Measurements from ENCODE around the gene GALNT18. TPM values are rescaled to one million over a fixed set of nuclear protein-coding genes. Genes with fewer than 3 reads are reported as not detected.

Gene GALNT18
- total RNA-seq, 2 donors from 2014 or later, result 5.3 to 7.3 TPM

GRCh38 chr11:11588891-11589290 lies 32.9 kb downstream of the GALNT18 start:
- ATAC-seq, result no peak
- 65 to 79% methylated on average over 1 of the region's 1 CpG for WGBS, 2 donors

GRCh38 chr11:11588243-11588642 lies 33.6 kb downstream of the GALNT18 start:
- H3K27ac ChIP-seq, result no peak overlapping the region
- intact Hi-C loops (cut with DNase I), result no loop called here

More at GRCh38 chr11:11588891-11589290, 32.9 kb downstream of the GALNT18 start:
- intact Hi-C loops (cut with DNase I), result no loop called here
- H3K27ac ChIP-seq, result no peak overlapping the region
- H3K4me1 ChIP-seq, result no peaks in the 10 kb centered on the region
- DNase-seq, result no peak
- no peaks in the 10 kb centered on the region for H3K9me3 ChIP-seq
- H3K4me3 ChIP-seq, result no peak overlapping the region
- no peak for TF ChIP-seq CTCF (IDR thresholded peaks at IDR 0.05)
- TF ChIP-seq POLR2A (IDR thresholded peaks at IDR 0.05), result no peak
- no peaks in the 10 kb centered on the region for H3K36me3 ChIP-seq (replicated peaks in 1 of 2; ENCODE audit: insufficient read depth in 1 of 2, low read depth in 2 of 2)
- H3K27me3 ChIP-seq, result no peaks in the 10 kb centered on the region

GRCh38 chr11:11587122-11587521 lies 34.7 kb downstream of the GALNT18 start:
- Histone ChIP-seq H3K4me3 (no peak overlapping the region), H3K9me3 (no peaks in the 10 kb centered on the region), H3K4me1 (no peaks in the 10 kb centered on the region), H3K27ac (no peak overlapping the region), H3K27me3 (no peaks in the 10 kb centered on the region), H3K36me3 (replicated peaks in 1 of 2; ENCODE audit: insufficient read depth in 1 of 2, low read depth in 2 of 2) (no peaks in the 10 kb centered on the region)
- WGBS, 2 donors, result 83 to 92% methylated on average over 4 of the region's 4 CpGs
- intact Hi-C loops (cut with DNase I), result no loop called here
- ATAC-seq, result no peak
- no peak for DNase-seq
- TF ChIP-seq CTCF (IDR thresholded peaks at IDR 0.05) (no peak), POLR2A (IDR thresholded peaks at IDR 0.05) (no peak)

More at GRCh38 chr11:11588243-11588642, 33.6 kb downstream of the GALNT18 start:
- H3K36me3 ChIP-seq (replicated peaks in 1 of 2; ENCODE audit: insufficient read depth in 1 of 2, low read depth in 2 of 2), result no peaks in the 10 kb centered on the region
- no peaks in the 10 kb centered on the region for H3K9me3 ChIP-seq
- TF ChIP-seq CTCF (IDR thresholded peaks at IDR 0.05) (no peak), POLR2A (IDR thresholded peaks at IDR 0.05) (no peak)
- H3K4me1 ChIP-seq, result no peaks in the 10 kb centered on the region
- WGBS, 2 donors, result 79 to 81% methylated on average over 2 of the region's 2 CpGs
- H3K27me3 ChIP-seq, result no peaks in the 10 kb centered on the region
- no peak for DNase-seq
- no peak for ATAC-seq
- H3K4me3 ChIP-seq, result no peak overlapping the region

- DNase-seq (no peak), ATAC-seq (no peak)
- no peaks in the 10 kb centered on the region for H3K27me3 ChIP-seq
- intact Hi-C loops (cut with DNase I), result no loop called here
- TF ChIP-seq CTCF (IDR thresholded peaks at IDR 0.05) (no peak), POLR2A (IDR thresholded peaks at IDR 0.05) (no peak)
- no peak overlapping the region for H3K27ac ChIP-seq
- no peaks in the 10 kb centered on the region for H3K36me3 ChIP-seq (replicated peaks in 1 of 2; ENCODE audit: insufficient read depth in 1 of 2, low read depth in 2 of 2)
- no peaks in the 10 kb centered on the region for H3K9me3 ChIP-seq
- 82 to 89% methylated on average over 7 of the region's 7 CpGs for WGBS, 2 donors
- H3K4me1 ChIP-seq, result peaks cover under 1% of the 10 kb centered on the region
- no peak overlapping the region for H3K4me3 ChIP-seq
Observed at GRCh38 chr11:11586465-11586864, 35.3 kb downstream of the GALNT18 start.

- TF ChIP-seq CTCF (IDR thresholded peaks at IDR 0.05), result no peak
- no peak for TF ChIP-seq POLR2A (IDR thresholded peaks at IDR 0.05)
- ATAC-seq (no peak), DNase-seq (no peak)
- H3K4me1 ChIP-seq, result peaks cover 7% of the 10 kb centered on the region
- WGBS, 2 donors, result 90 to 96% methylated on average over 1 of the region's 1 CpG
- intact Hi-C loops (cut with DNase I), result no loop called here
- H3K27me3 ChIP-seq, result no peaks in the 10 kb centered on the region
- H3K4me3 ChIP-seq, result no peak overlapping the region
- no peaks in the 10 kb centered on the region for H3K36me3 ChIP-seq (replicated peaks in 1 of 2; ENCODE audit: insufficient read depth in 1 of 2, low read depth in 2 of 2)
- no peaks in the 10 kb centered on the region for H3K9me3 ChIP-seq
- H3K27ac ChIP-seq, result no peak overlapping the region
Observed at GRCh38 chr11:11584937-11585336, 36.9 kb downstream of the GALNT18 start.

Measured in body of pancreas (tissue), 4 donors.